HepG2 (cell line): ENCODE results near the gene ADARB2.

ENCODE experiments used
- ELF4 ChIP-seq: sonication (generic); formaldehyde crosslinking; IDR thresholded peaks from 2 replicates; pipeline ENCODE4 v1.5.0; 2020; ENCODE audit warnings: missing genetic modification reagents, mild to moderate bottlenecking, moderate library complexity, borderline replicate concordance
- HNRNPLL ChIP-seq: fragments of 200-400 bp; formaldehyde crosslinking; IDR thresholded peaks from 2 replicates; pipeline ENCODE4 v1.6.1; 2017; ENCODE audit warnings: mild to moderate bottlenecking, low read depth, low read length; ENCODE audit not compliant: poor library complexity, severe bottlenecking
- RFX1 ChIP-seq: fragments of 450-650 bp; IDR thresholded peaks from 2 replicates; pipeline ENCODE4 v1.6.1; 2017
- SKIL ChIP-seq: sonication (generic); formaldehyde crosslinking; IDR thresholded peaks from 2 replicates; pipeline ENCODE4 v1.8.0; 2022; ENCODE audit warnings: missing genetic modification reagents, mild to moderate bottlenecking, moderate library complexity, borderline replicate concordance
- SOX5 ChIP-seq: IDR thresholded peaks from 2 replicates; pipeline ENCODE4 v1.6.1; 2016; ENCODE audit warnings: borderline replicate concordance

DNA sequence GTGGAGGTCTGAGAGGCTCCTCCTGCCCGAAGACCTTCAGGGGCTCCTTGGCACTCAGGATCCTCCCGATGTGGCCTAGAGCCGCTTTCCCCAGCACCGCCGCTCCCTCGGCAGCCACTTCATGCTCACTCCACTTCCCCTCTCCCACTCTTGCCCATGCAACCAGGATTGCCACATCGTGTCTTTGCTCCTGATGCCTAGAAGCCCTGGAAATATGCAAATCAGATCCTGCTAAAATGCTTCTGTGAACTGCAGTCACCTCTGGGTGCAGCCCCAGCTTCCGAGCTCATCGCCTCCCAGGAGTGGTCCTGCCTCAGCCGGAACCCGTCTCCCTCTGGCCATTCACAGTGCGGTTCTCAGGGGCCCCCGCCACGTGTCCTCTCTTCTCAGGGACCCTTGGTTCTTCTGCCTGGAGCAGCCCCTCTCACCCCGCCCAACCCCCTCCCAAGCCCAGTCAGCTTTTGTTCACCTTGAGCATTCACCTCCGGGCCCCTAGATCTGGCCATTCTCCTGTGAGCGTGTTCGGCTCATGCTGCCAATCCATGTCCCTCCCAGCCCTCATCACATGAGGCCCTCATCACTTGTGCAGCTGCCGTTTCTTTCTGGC is 175.5 kb downstream of the ADARB2 start:
- no peak for TF ChIP-seq ELF4 (CRISPR knock-in tag)
- no peak for TF ChIP-seq HNRNPLL
- no peak for TF ChIP-seq RFX1
- TF ChIP-seq SOX5 = no peak
- no peak for TF ChIP-seq SKIL
